Keratinocyte (primary cell): ENCODE data around the gene EHBP1.

Experiments used
- EZH2 ChIP-seq: IDR thresholded peaks from one replicate; pipeline ENCODE4 v1.6.1; 2012; ENCODE audit warnings: inconsistent platforms, mild to moderate bottlenecking, low read length, moderate library complexity
- TF ChIP-seq, protein P1 (sequence below), 3 experiments: IDR thresholded peaks in 1 of 3; conservative IDR thresholded peaks in 1 of 3; optimal IDR thresholded peaks in 1 of 3; 2 replicates in 2 of 3; 3 replicates in 1 of 3; pipeline versions ENCODE3 to v1.5.1; 2011; ENCODE audit warnings: low read length in 3 of 3, mild to moderate bottlenecking in 3 of 3, moderate library complexity in 2 of 3, control low read depth in 1 of 3, inconsistent platforms in 1 of 3; ENCODE audit not compliant: insufficient read depth in 2 of 3; ENCODE audit errors: extremely low read depth in 1 of 3

DNA sequence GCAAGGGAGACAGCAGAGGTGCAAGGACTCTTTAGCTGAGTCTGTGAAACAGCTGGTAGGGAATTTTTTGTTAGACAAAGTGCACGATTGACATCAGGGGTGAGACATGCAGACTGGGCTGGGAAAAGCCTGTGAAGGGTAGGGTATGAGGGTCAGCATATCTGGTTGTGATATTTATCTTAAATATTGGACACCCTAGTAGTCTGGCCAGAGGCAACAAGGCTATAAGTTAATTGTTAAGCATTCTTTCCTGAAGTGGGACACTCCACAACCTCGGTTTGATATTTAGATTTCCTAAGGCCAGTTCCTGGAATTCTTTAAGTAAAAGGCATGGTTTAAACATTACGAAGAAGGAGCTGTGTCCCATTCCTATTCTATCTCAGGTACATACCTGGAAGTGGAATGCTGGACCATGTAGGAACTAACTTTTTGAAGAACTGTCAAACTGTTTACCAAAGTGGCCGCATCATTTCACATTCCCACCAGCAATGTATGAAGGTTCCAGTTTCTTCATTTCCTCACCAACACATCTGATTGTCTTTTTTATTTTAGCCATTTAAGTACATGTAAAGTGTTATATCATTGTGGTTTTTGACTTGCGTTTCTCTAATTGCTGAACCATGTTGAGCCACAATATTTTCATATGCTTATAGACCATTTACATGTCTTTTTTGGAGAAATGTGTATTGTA, 22.5 kb downstream of the EHBP1 start:
- TF ChIP-seq, protein P1, sequence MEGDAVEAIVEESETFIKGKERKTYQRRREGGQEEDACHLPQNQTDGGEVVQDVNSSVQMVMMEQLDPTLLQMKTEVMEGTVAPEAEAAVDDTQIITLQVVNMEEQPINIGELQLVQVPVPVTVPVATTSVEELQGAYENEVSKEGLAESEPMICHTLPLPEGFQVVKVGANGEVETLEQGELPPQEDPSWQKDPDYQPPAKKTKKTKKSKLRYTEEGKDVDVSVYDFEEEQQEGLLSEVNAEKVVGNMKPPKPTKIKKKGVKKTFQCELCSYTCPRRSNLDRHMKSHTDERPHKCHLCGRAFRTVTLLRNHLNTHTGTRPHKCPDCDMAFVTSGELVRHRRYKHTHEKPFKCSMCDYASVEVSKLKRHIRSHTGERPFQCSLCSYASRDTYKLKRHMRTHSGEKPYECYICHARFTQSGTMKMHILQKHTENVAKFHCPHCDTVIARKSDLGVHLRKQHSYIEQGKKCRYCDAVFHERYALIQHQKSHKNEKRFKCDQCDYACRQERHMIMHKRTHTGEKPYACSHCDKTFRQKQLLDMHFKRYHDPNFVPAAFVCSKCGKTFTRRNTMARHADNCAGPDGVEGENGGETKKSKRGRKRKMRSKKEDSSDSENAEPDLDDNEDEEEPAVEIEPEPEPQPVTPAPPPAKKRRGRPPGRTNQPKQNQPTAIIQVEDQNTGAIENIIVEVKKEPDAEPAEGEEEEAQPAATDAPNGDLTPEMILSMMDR (optimal IDR thresholded peaks at IDR 0.05 in 1 of 3, IDR thresholded peaks at IDR 0.05 in 1 of 3, conservative IDR thresholded peaks at IDR 0.05 in 1 of 3; ENCODE audit: extremely low read depth in 1 of 3, insufficient read depth in 2 of 3, low read length in 3 of 3), result no peak
- no peak for TF ChIP-seq EZH2
